ENCODE results near the gene ZMYM2. TPM values are rescaled to one million over a fixed set of nuclear protein-coding genes. Genes with fewer than 3 reads are reported as not detected.

The ZMYM2 gene
- total and polyA plus RNA-seq, 2 of the 13 experiments (the other 11 are each of a cell fraction or from before 2014, with no cell fraction given), result 22.4 to 40.8 TPM

- H3K79me2 ChIP-seq (ENCODE audit: insufficient read depth, low read length), result no peaks in the 10 kb centered on the region
- H3K4me1 ChIP-seq (ENCODE audit: insufficient read depth, low read length), result no peaks in the 10 kb centered on the region
- H3K27me3 ChIP-seq (ENCODE audit: control insufficient read depth in 1 of 2, insufficient read depth in 2 of 2, low read length in 2 of 2), result no peaks in the 10 kb centered on the region
- H3K36me3 ChIP-seq (replicated peaks in 1 of 2; ENCODE audit: control insufficient read depth in 1 of 2, insufficient read depth in 2 of 2, low read length in 2 of 2), result peaks cover 0 to 4% of the 10 kb centered on the region in 2 experiments; a peak in 1 of 5 replicates
- WGBS (ENCODE audit: low lambda C conversion rate), result 95% methylated on average over 1 of the region's 1 CpG
- H3K4me3 ChIP-seq (replicated peaks in 1 of 3; ENCODE audit: insufficient read depth in 1 of 3, low read depth in 2 of 3, low read length in 3 of 3), result no peak overlapping the region
- no peak for ATAC-seq
- H3K27ac ChIP-seq (ENCODE audit: extremely low read length, insufficient read depth, low read length), result no peak overlapping the region
- intact Hi-C loops (cut with micrococcal nuclease; ENCODE audit: unreplicated experiment) (loop anchor here (2.0 kb wide), 1 partner anchor 72 kb away; no protein-coding TSS in a partner anchor), in situ Hi-C loops (cut with HindIII; ENCODE audit: extremely low pct_ligation_motif_present, low pct_unique_long_range_greater_than_20kb) (no loop called here)
- no peak overlapping the region for H3K4me2 ChIP-seq (ENCODE audit: low read depth, low read length)
- TF ChIP-seq, protein P1, sequence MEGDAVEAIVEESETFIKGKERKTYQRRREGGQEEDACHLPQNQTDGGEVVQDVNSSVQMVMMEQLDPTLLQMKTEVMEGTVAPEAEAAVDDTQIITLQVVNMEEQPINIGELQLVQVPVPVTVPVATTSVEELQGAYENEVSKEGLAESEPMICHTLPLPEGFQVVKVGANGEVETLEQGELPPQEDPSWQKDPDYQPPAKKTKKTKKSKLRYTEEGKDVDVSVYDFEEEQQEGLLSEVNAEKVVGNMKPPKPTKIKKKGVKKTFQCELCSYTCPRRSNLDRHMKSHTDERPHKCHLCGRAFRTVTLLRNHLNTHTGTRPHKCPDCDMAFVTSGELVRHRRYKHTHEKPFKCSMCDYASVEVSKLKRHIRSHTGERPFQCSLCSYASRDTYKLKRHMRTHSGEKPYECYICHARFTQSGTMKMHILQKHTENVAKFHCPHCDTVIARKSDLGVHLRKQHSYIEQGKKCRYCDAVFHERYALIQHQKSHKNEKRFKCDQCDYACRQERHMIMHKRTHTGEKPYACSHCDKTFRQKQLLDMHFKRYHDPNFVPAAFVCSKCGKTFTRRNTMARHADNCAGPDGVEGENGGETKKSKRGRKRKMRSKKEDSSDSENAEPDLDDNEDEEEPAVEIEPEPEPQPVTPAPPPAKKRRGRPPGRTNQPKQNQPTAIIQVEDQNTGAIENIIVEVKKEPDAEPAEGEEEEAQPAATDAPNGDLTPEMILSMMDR (CRISPR knock-in tag; IDR thresholded peaks at IDR 0.05), result 0 out of 2 replicates have a peak, but pooled peaks have one; percentile 11
- TF ChIP-seq YEATS4 (CRISPR knock-in tag; IDR thresholded peaks at IDR 0.05; ENCODE audit: borderline replicate concordance) (no peak), SRF (IDR thresholded peaks at IDR 0.05; ENCODE audit: low read depth, low read length) (no peak), STAG1 (CRISPR knock-in tag; IDR thresholded peaks at IDR 0.05) (peak; percentile 23; the same call in 1 of the 2 replicates), ZNF460 (CRISPR knock-in tag; IDR thresholded peaks at IDR 0.05; ENCODE audit: borderline replicate concordance) (no peak)
- CTCF ChIA-PET (ENCODE audit: low intra/inter-chr PET ratio, low total read pairs), result no interaction called here
- BruUV-seq (replicated peaks), result no TSS peak
- no peak for FAIRE-seq
- POLR2A ChIA-PET, result no interaction called here
- no peak for DNase-seq (ENCODE audit: low spot score)
- H4K20me1 ChIP-seq (ENCODE audit: insufficient read depth, low read length), result no peaks in the 10 kb centered on the region
- no peak overlapping the region for H2AFZ ChIP-seq (ENCODE audit: low read length)
- no peak overlapping the region for H3K9ac ChIP-seq (ENCODE audit: insufficient read depth, low read depth, low read length)
- H3K9me3 ChIP-seq (ENCODE audit: low read length), result no peaks in the 10 kb centered on the region
Measured at GRCh38 chr13:20090349-20090748, 131.8 kb downstream of the ZMYM2 start.

DNA sequence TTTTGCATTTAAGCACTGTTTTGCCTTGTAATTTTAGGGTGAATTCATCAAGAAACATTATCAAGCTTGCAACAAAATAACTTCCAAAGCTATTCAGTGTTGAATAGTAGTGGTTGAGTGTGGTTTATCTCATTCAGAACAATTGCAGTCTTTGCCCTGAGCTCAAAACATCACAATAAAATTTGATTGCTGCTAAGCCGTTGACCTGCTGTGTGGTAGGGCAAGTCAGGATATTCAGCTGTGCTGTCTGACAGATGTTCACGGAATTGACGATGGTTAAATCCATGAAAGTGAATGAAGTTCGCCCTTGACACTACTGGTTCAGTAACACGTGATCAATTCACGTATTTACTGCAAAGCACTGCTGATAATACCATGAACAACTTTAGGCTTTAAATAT is 135.4 kb downstream of the ZMYM2 start:
- ChIA-PET CTCF (ENCODE audit: low intra/inter-chr PET ratio, low total read pairs) (no interaction called here), POLR2A (no interaction called here)
- WGBS (ENCODE audit: low lambda C conversion rate), result 43% methylated on average over 6 of the region's 6 CpGs
- DNase-seq (ENCODE audit: low spot score), result no peak
- BruUV-seq (replicated peaks), result no TSS peak
- Histone ChIP-seq H2AFZ (ENCODE audit: low read length) (no peak overlapping the region), H4K20me1 (ENCODE audit: insufficient read depth, low read length) (no peaks in the 10 kb centered on the region), H3K9me3 (ENCODE audit: low read length) (no peaks in the 10 kb centered on the region), H3K27ac (ENCODE audit: extremely low read length, insufficient read depth, low read length) (no peak overlapping the region), H3K9ac (ENCODE audit: insufficient read depth, low read depth, low read length) (no peak overlapping the region), H3K4me1 (ENCODE audit: insufficient read depth, low read length) (no peaks in the 10 kb centered on the region), H3K27me3 (ENCODE audit: control insufficient read depth in 1 of 2, insufficient read depth in 2 of 2, low read length in 2 of 2) (no peaks in the 10 kb centered on the region), H3K4me2 (ENCODE audit: low read depth, low read length) (no peak overlapping the region), H3K4me3 (replicated peaks in 1 of 3; ENCODE audit: insufficient read depth in 1 of 3, low read depth in 2 of 3, low read length in 3 of 3) (no peak overlapping the region), H3K79me2 (ENCODE audit: insufficient read depth, low read length) (no peaks in the 10 kb centered on the region), H3K36me3 (replicated peaks in 1 of 2; ENCODE audit: control insufficient read depth in 1 of 2, insufficient read depth in 2 of 2, low read length in 2 of 2) (no peaks in the 10 kb centered on the region)
- in situ Hi-C loops (cut with HindIII; ENCODE audit: extremely low pct_ligation_motif_present, low pct_unique_long_range_greater_than_20kb) (no loop called here), intact Hi-C loops (cut with micrococcal nuclease; ENCODE audit: unreplicated experiment) (no loop called here)
- FAIRE-seq, result no peak
- TF ChIP-seq TERF1 (CRISPR knock-in tag; IDR thresholded peaks at IDR 0.05) (no peak), ZNF660 (CRISPR knock-in tag; IDR thresholded peaks at IDR 0.05; ENCODE audit: borderline replicate concordance, low read depth) (no peak), HES4 (CRISPR knock-in tag; IDR thresholded peaks at IDR 0.05; ENCODE audit: borderline replicate concordance) (no peak), POGZ (CRISPR knock-in tag; IDR thresholded peaks at IDR 0.05) (no peak), ZMAT3 (CRISPR knock-in tag; conservative IDR thresholded peaks at IDR 0.05) (no peak), HMG20B (CRISPR knock-in tag; conservative IDR thresholded peaks at IDR 0.05) (no peak), ZNF703 (CRISPR knock-in tag; IDR thresholded peaks at IDR 0.05; ENCODE audit: borderline replicate concordance) (no peak), MIER2 (CRISPR knock-in tag; IDR thresholded peaks at IDR 0.05) (no peak)
- TF ChIP-seq, protein P2, sequence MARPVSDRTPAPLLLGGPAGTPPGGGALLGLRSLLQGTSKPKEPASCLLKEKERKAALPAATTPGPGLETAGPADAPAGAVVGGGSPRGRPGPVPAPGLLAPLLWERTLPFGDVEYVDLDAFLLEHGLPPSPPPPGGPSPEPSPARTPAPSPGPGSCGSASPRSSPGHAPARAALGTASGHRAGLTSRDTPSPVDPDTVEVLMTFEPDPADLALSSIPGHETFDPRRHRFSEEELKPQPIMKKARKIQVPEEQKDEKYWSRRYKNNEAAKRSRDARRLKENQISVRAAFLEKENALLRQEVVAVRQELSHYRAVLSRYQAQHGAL (CRISPR knock-in tag; IDR thresholded peaks at IDR 0.05; ENCODE audit: not compliant biosample characterization), result no peak
- no peak for ATAC-seq
